Spleen (tissue), 7 donors: ENCODE data around the gene TMEM255B.

Experiments
- POLR2AphosphoS5 ChIP-seq, 3 donors: sonication (generic); formaldehyde crosslinking; IDR thresholded peaks; one replicate each; pipeline ENCODE4 v1.5.1; 2017; ENCODE audit warnings: antibody characterized with exemption in 3 of 3
- TF ChIP-seq, protein P1 (sequence below), 11 experiments: fragments of 200-600 bp in 7 of 11; fragments of 450-650 bp in 4 of 11; sonication (generic) in 4 of 11; IDR thresholded peaks in 8 of 11; conservative IDR thresholded peaks in 3 of 11; 1 replicate in 7 of 11; 2 replicates in 4 of 11; pipeline versions ENCODE4 v1.4.0 to v1.8.0; 2016 to 2021; ENCODE audit warnings: antibody characterized with exemption in 11 of 11, inconsistent platforms in 4 of 11, mild to moderate bottlenecking in 1 of 11
- donor health status: DM: no; HTN: no; CAD: no; lungs with moderate emphysema.
- donor health status: DM: no; HTN: no; CAD: no.
- donor health status: DM: no; HTN: no; CAD: no.

DNA sequence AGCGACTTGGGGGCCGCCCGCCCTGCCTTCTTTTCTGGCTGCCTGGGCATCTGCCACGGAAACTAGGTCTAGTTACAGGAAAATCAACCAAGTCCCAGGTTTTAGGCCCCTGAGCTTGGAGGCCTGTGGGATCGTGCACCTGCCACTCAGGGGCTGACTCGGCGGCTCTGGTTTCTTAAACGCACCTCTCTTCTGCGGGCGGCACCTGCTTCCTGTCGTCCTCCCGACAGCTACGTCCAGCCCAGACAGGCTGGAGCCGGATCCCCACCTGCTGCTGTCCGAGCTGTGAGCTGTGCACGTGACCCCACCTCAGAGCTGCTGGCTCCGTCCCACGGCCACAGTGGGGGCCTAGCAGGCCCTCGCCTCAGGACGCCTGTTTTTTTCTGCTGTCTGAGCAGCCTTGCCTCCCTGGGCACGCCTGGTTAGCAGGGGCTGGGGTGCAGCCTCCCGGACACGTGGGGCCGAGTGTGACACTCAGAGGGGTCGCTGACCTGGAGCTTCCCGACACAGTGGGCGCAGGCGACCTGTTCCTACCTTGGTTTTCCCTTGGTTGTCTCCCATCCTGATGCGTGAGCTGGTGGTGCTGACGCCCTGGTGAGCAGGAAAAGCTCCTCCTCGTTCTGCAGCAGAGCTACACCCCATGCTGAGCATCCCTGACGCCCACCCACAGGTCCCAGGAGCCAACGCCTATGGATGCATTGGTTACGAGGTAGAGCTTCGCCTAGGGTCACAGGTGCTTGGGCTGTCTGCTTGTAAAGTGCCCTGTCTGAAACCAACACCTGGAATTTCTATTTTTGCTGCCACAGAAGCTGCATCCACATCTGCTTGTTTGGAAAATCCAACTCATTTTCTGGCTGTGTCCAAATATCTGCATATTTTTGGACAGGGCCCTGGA, 17.5 kb downstream of the TMEM255B start:
- TF ChIP-seq POLR2AphosphoS5 (IDR thresholded peaks at IDR 0.05): peak in 1 of 3 donors; percentile 14
- TF ChIP-seq, protein P1, sequence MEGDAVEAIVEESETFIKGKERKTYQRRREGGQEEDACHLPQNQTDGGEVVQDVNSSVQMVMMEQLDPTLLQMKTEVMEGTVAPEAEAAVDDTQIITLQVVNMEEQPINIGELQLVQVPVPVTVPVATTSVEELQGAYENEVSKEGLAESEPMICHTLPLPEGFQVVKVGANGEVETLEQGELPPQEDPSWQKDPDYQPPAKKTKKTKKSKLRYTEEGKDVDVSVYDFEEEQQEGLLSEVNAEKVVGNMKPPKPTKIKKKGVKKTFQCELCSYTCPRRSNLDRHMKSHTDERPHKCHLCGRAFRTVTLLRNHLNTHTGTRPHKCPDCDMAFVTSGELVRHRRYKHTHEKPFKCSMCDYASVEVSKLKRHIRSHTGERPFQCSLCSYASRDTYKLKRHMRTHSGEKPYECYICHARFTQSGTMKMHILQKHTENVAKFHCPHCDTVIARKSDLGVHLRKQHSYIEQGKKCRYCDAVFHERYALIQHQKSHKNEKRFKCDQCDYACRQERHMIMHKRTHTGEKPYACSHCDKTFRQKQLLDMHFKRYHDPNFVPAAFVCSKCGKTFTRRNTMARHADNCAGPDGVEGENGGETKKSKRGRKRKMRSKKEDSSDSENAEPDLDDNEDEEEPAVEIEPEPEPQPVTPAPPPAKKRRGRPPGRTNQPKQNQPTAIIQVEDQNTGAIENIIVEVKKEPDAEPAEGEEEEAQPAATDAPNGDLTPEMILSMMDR (IDR thresholded peaks at IDR 0.05 in 8 of 11, conservative IDR thresholded peaks at IDR 0.05 in 3 of 11): no peak
